Upper lobe of left lung (tissue), 6 donors: ENCODE data around the gene HIRIP3. TPM values are rescaled to one million over a fixed set of nuclear protein-coding genes. Genes with fewer than 3 reads are reported as not detected.

ENCODE experiments used
- ATAC-seq, 2 donors: fragments of 200-7000 bp; cut with Tn5 transposase; one replicate each; pipeline ENCODE4 v1.9.1; 2022; ENCODE audit warnings: mild to moderate bottlenecking in 2 of 2, moderate library complexity in 2 of 2; ENCODE audit not compliant: low FRiP score in 2 of 2
- DNase-seq, 2 donors: peaks; one replicate each; pipeline ENCODE4 v3.0.0-alpha.2; 2019 to 2020
- H3K27ac ChIP-seq, 4 donors: fragments of 200-600 bp; sonication (generic); one replicate each; pipeline ENCODE4 v1.5.1; 2016 to 2019
- H3K27me3 ChIP-seq, 4 donors: fragments of 200-600 bp; sonication (generic); one replicate each; pipeline ENCODE4 v1.5.1; 2017 to 2019
- H3K36me3 ChIP-seq, 4 donors: fragments of 200-600 bp; sonication (generic); one replicate each; pipeline ENCODE4 v1.5.1; 2016 to 2019
- H3K4me1 ChIP-seq, 4 donors: fragments of 200-600 bp; sonication (generic); one replicate each; pipeline ENCODE4 v1.5.1; 2018 to 2019
- H3K4me3 ChIP-seq, 4 donors: fragments of 200-600 bp; sonication (generic); one replicate each; pipeline ENCODE4 v1.5.1; 2017 to 2019; ENCODE audit warnings: mild to moderate bottlenecking in 2 of 4, moderate library complexity in 1 of 4
- H3K9me3 ChIP-seq, 4 donors: fragments of 200-600 bp; sonication (generic); one replicate each; pipeline ENCODE4 v1.5.1; 2018 to 2019
- CTCF ChIP-seq, 6 experiments: fragments of 450-650 bp in 4 of 6; fragments of 200-600 bp in 2 of 6; sonication (generic) in 2 of 6; IDR thresholded peaks; one replicate each; pipeline ENCODE4 v1.5.1; 2016 to 2019; ENCODE audit warnings: antibody characterized with exemption in 6 of 6
- EP300 ChIP-seq, 4 donors: sonication (generic); formaldehyde crosslinking; IDR thresholded peaks; one replicate each; pipeline ENCODE4 v1.5.1; 2017; ENCODE audit warnings: antibody characterized with exemption in 4 of 4, control low read depth in 2 of 4
- POLR2A ChIP-seq, 4 donors: fragments of 450-650 bp; IDR thresholded peaks; one replicate each; pipeline ENCODE4 v1.5.1; 2016 to 2017; ENCODE audit warnings: antibody characterized with exemption in 4 of 4, mild to moderate bottlenecking in 2 of 4
- POLR2AphosphoS5 ChIP-seq, 2 donors: sonication (generic); formaldehyde crosslinking; IDR thresholded peaks; one replicate each; pipeline ENCODE4 v1.5.1; 2017; ENCODE audit warnings: antibody characterized with exemption in 2 of 2
- WGBS, 2 donors: methylation state at CpG; one replicate each; pipeline ENCODE4 v1.1.5; 2017 to 2018; 5-methylcytosine and 5-hydroxymethylcytosine counted together
- total RNA-seq, 6 donors: library from RNA; depleted of rRNA in 4 of 6; stranded (reverse); fragments of >200 nt in 4 of 6; gene quantifications; one replicate each; pipeline versions ENCODE4 v1.1.0 to v1.2.1, GENCODE V29; 2016 to 2021
- donor health status: DM: no; HTN: no; CAD: no; lungs with moderate emphysema.
- donor health status: DM: no; HTN: yes; CAD: no; lungs with severe emphysema.

The HIRIP3 gene
- total RNA-seq, 6 donors from 2014 or later, result 11.5 to 28.2 (median 25.0) TPM

- DNase-seq (peak in 1 of 2 donors; percentile 87), ATAC-seq (peak in 1 of 2 donors; percentile 16)
- TF ChIP-seq POLR2AphosphoS5 (IDR thresholded peaks at IDR 0.05), result no peak
- TF ChIP-seq CTCF (IDR thresholded peaks at IDR 0.05), result no peak
- TF ChIP-seq EP300 (IDR thresholded peaks at IDR 0.05), result no peak
- TF ChIP-seq POLR2A (IDR thresholded peaks at IDR 0.05), result no peak
- H3K27ac ChIP-seq, result no peak within 1 kb of the TSS
- peak within 1 kb of the TSS; percentile 26 to 50 (median 32) for H3K4me3 ChIP-seq
- peaks cover 13 to 21% (median 15%) of the 10 kb centered on the region in 4 donors for H3K4me1 ChIP-seq
- no peaks in the 10 kb centered on the region for H3K9me3 ChIP-seq
- peaks cover 2 to 29% (median 22%) of the 10 kb centered on the region in 4 donors for H3K27me3 ChIP-seq
- no peaks in the 10 kb centered on the region for H3K36me3 ChIP-seq
- WGBS, 2 donors, result 2% methylated on average over 11 to 38 of the region's 99 CpGs
These were observed 15.7 kb upstream of the HIRIP3 start, which contains the start of gene DOC2A for GRCh38 chr16:30010844-30011713. Gene DOC2A, minus strand, starts transcription at chr16:30011027. Its CDS starts 805 bp downstream, at chr16:30010222.

- Histone ChIP-seq H3K4me3 (peak overlapping the region in 3 of 4 donors; percentile 26 to 50 (median 37)), H3K36me3 (no peaks in the 10 kb centered on the region), H3K4me1 (peaks cover 13 to 28% (median 18%) of the 10 kb centered on the region in 4 donors), H3K27ac (no peak overlapping the region), H3K27me3 (peaks cover 2 to 29% (median 22%) of the 10 kb centered on the region in 4 donors), H3K9me3 (no peaks in the 10 kb centered on the region)
- TF ChIP-seq EP300 (IDR thresholded peaks at IDR 0.05) (no peak), CTCF (IDR thresholded peaks at IDR 0.05) (no peak), POLR2AphosphoS5 (IDR thresholded peaks at IDR 0.05) (no peak), POLR2A (IDR thresholded peaks at IDR 0.05) (no peak)
- DNase-seq (peak in 1 of 2 donors; percentile 74), ATAC-seq (no peak)
- WGBS, 2 donors, result 8 to 16% methylated on average over 8 to 21 of the region's 34 CpGs
These were observed 14.8 kb upstream of the HIRIP3 start for GRCh38 chr16:30009990-30010843.

- peak in 1 of 2 donors; percentile 71 for DNase-seq
- Histone ChIP-seq H3K27ac (no peak overlapping the region), H3K27me3 (peaks cover 2 to 29% (median 22%) of the 10 kb centered on the region in 4 donors), H3K36me3 (no peaks in the 10 kb centered on the region), H3K4me3 (no peak overlapping the region), H3K4me1 (peaks cover 13 to 38% (median 26%) of the 10 kb centered on the region in 4 donors), H3K9me3 (no peaks in the 10 kb centered on the region)
- no peak for ATAC-seq
- WGBS, 2 donors, result 44 to 48% methylated on average over 16 to 24 of the region's 26 CpGs
- TF ChIP-seq POLR2AphosphoS5 (IDR thresholded peaks at IDR 0.05) (no peak), POLR2A (IDR thresholded peaks at IDR 0.05) (no peak), EP300 (IDR thresholded peaks at IDR 0.05) (no peak)
These were observed 13.9 kb upstream of the HIRIP3 start for GRCh38 chr16:30009085-30009862.

GRCh38 chr16:30007378-30007895, 12.0 kb upstream of the HIRIP3 start:
- no peaks in the 10 kb centered on the region for H3K9me3 ChIP-seq
- no peak overlapping the region for H3K27ac ChIP-seq
- DNase-seq, result no peak
- H3K36me3 ChIP-seq, result peaks cover 0 to 8% (median 4%) of the 10 kb centered on the region in 4 donors
- peaks cover 13 to 38% (median 26%) of the 10 kb centered on the region in 4 donors for H3K4me1 ChIP-seq
- H3K27me3 ChIP-seq, result peaks cover 2 to 29% (median 22%) of the 10 kb centered on the region in 4 donors
- no peak overlapping the region for H3K4me3 ChIP-seq
- WGBS, 2 donors, result 58 to 86% methylated on average over 5 to 11 of the region's 11 CpGs
- no peak for ATAC-seq
- TF ChIP-seq CTCF (IDR thresholded peaks at IDR 0.05) (no peak), EP300 (IDR thresholded peaks at IDR 0.05) (no peak), POLR2A (IDR thresholded peaks at IDR 0.05) (no peak)
